Stimulated activated CD8-positive, alpha-beta memory T cell treated with anti-CD3 and anti-CD28 coated beads, Interleukin-7, amount 100 ng/mL, for 1 hour (primary cell): ENCODE measurements around the gene ARHGAP26.

Source experiments
- DNase-seq, 2 donors: peaks; one replicate each; pipeline ENCODE4 v3.0.0-alpha.2; 2020; ENCODE audit warnings: low read depth in 2 of 2

The ARHGAP26 gene

DNA sequence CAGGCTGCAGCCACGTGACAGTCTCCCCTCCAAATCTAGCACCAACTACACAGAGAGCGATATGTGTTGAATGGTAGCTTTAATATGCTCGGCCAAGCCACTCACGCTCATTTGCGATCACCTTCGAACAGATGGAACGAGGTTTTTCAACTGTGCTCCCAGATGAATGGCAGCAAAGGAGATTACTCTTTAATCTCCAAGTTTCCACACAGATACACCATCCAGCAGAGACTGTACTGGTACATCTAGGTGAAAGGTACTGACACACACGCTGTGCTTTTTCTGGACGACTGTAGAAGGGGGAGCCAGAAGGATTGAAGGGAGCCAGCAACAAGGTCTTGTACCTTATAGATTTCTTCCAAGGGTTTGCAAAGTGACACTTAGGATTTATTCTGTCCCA, 369.4 kb downstream of the ARHGAP26 start:
- no peak for DNase-seq

DNA sequence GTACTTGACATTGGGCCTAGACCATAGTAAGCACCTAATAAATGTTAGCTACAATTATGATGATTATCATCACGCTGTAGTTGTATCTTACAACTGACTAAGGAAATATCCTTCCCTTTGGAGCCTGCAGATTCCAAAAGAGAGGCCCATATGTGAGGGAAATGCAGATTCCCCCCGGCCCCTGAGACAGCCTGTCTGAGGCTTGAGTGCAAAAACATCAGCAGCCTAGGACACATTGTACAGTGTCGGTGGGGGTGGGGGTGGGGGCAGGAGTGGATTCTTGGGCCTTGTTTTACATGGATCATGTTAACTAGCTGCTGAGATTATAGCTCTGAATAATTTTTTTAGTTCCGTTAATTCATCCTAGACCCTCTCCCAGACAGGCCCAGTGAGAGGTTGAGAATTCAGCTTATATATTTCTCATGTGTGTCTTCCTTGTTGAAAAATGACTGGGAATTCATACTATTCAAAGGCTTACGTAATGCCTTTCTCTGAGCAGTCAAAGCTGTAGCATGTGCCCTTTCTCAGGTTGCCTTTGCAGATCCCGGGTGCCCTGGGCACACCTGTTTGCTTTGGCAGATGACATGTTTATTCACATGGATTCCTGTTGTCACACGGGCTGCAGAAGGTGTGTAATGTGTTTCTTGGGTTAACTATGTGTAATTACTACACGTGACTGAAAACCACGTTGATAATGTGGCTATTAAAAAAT, 370.5 kb downstream of the ARHGAP26 start:
- no peak for DNase-seq

DNA sequence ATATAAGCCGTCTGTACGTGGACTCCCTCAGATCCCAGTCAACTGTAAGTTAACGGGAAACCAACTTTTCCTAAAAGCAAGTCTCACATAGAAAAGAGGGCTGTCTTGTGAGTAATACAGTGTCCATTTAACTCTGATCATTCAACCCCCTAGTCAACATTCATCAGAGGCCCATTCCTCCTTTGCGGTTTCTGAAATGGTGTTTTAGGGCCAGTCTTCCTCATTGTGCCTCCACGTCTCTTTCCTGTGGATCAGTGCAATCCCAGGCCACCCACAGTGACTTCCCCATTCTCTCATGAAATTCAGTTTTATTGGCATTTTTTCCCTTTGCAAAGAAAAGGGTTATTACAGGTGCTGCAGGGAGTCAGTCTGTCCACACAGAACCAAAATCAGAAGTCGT, 371.5 kb downstream of the ARHGAP26 start:
- DNase-seq, result no peak

DNA sequence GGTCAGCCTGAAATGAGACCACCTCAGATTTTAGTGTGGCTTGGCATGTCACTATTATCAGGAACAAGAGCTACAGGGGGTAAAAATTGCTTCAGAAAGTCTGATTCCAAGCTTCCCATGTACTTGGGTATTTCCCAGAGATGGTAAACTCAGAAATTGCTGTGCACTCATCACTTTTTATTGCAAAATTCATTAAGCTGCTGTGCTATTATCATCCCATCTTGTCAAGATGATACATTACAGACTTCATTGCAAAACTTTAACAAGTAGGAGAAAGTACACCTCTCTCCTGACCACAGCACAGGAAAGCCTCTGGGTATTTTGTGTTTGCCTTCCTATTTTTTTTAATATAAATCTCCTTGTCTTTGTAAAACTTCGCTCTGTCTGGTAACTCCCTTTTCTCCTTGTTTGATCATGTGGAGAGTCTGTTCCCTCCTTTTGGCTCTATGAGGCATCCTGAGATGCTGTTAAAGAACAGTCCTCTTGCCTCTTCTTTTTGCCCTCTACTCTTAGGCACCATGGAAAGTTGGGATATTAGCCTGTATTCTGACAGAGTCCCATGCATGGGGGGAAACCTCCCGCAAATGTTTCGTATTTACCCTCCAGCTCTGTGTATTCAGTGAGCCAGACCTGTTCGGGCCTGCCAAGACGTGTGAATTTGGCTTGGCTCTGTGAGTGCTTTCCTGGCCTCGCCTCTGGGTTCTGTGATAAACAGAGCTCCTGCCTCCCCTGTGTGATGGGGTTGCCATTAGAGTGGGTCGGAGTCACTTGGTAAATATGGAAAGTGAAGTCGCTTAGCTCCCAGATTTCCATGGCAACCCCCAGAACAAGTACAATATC, 372.6 kb downstream of the ARHGAP26 start:
- DNase-seq, result no peak

DNA sequence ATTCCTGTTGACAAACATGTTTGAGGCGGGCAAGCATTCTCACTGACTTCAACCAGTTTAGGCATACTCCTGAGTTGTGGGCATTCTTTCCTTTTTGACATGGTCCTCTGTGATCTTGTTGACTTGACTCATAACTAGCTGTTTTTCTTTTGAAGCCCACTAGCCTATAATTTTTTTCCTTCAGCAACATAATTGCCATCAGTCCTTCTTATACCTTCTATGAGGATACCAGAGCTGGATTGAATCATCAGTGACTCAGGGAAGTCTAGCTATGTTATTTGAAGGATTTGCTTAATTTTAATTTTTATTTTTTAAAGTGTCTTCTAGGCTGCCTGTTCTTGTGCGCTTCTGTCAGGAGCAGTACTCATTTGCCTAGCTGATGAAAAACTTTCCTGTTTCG, 373.8 kb downstream of the ARHGAP26 start:
- DNase-seq, result no peak

DNA sequence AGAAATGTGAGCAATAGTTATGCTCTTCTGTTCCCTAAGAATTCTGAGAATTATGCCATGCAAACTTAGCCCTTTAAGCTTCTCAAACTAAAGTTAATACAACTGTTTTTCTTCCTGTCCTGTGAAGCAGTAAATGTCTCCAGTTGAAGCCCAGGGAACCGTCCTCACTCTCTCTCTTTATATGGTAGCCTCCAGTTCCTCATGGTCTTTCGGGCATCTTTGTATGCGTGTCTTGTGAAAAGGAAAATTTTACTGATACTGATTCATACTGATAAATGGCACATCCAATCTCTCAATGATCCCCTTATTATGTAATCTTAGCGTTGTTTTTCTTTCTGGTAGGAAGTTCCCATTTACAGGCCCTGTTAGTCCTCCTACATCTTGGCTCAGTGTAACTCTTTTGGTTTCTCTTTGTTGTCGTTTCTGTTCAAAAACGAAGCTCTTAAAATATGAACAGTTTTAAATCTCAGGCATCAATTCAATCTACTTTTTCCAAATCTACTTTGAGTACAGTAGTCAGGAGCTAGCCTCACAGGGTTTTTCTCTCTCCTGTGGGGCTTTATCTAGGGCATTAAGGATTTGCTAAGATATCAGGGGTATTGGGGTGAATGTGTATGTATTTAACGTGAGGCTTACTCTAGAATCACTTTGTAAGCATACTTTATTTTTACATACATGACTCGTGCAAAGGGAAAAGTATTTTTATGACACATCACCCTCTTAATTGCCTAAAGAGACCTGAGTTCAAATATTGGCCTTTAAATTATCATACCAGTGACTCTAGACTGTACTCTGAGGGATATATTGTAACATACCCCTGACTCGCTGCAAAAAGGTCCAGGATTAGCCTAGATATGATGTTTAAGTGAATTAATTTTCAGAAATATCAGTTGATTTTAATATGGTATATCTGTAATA, 375.3 kb downstream of the ARHGAP26 start:
- no peak for DNase-seq

DNA sequence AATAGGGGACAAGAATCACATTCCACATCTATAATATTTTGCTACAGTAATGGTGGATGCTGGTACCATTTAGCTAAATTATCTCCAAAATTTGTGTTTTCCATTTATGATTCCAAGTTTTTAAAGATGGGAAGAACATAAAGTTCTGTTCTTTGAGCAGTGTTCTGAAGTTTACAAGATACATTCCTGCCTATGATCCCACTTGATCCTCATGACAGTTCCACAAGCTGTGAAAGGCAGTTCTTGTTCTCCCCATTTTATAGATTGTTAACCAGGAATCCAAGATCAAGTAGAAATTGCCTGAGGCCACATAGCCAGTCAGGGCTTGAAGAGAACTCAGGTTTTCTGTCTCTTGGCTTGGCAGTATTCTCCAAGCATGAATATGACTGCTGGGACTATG, 376.0 kb downstream of the ARHGAP26 start:
- DNase-seq, result no peak

DNA sequence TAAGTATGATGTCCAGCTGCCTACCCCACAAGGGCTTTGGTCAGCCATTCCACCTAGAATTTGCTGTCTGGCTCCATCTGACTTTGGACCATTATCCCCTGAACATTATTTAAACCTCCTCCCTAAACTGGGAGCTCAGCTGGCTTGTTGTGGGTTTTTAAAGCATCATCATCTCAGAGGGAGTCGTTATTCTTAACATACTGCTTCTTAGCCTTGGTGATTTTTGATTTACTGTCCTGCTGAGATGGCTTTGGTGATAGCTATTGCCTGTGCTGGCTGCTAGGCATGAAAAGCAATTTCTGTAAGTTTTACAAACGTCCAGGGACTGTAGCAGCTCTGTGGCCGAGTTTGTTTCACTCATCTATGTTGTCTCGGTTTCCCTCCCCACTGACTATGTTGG, 377.2 kb downstream of the ARHGAP26 start:
- DNase-seq, result no peak

DNA sequence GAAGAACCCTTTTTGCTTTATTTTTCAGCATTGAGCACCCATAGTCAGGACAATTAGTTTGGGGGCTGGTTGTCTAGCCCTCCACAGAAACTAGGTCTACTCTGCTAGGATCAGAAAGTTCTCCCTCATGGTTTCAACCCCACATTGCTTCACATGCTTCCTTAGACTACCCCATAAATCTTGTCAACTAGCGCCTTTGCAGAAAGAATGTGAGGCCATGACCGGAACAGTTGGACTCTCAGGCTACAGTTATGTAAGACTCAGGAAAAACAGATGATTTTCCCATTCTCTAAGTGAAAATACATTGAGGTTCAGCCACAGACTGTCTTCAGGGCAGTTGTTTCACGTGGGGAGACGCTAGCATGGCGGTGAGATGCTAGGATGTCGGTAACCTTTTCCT, 377.7 kb downstream of the ARHGAP26 start:
- DNase-seq, result no peak

DNA sequence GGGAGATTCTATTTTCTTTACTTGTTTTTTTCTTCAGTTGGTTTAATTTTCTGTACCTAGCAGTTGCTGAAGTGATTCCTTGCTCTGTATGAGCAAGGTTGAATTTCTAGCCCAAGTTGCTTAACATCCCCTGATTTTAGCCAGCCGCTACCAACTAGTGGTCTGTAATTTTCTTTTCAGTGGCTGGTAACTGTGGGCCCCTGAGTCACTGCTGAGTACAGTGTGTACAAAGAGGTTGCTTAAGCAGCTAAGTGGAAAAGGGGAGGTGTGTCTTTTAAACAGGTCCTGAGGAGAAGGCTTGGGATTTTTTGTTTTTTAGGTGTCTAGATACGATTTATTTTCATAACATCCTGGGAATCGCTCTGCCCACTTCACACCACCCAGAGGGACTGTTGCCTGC, 378.6 kb downstream of the ARHGAP26 start:
- DNase-seq, result no peak

DNA sequence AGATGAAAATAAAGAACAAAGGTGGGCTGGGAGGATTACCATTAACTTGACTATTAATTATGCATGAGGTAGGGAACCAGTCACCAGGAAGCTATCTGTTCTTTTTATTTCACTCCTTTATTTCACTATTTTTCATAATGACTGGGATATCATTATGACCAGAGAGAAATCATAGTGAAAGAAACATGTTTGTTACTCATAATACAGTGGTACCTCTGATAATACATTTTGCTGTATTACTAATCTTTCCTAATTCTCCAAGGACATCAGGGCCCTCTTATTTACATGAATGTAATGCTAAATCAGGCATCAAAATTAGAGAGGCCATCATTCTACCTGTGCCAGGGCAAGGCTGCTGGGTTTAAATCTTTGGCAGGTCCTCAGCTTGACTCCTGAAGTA, 379.6 kb downstream of the ARHGAP26 start:
- DNase-seq, result no peak

DNA sequence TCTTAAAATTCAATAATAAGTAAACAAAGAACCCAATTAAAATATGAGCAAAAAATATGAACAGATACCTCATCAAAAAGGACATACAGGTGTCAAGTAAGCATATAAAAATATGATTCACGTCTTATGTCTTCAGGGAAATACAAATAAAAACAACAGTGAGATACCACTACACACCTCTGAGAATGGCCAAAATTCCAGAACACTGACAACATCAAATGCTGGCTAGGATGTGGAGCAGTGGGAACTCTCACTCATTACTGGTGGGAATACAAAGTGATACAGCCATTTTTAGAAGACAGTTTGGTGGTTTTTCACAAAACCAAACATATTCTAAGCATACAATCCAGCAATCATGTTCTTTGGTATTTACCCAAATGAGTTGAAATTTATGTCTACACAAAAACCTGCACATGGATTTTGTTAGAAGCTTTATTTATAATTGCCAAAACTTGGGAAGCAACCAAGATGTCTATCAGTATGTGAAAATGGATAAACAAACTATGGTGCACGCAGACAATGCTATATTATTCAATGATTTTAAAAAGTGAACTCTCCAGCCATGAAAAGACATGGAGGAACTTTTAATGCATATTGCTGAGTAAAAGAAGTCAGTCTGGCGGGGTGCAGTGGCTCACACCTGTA, 381.0 kb downstream of the ARHGAP26 start:
- no peak for DNase-seq

DNA sequence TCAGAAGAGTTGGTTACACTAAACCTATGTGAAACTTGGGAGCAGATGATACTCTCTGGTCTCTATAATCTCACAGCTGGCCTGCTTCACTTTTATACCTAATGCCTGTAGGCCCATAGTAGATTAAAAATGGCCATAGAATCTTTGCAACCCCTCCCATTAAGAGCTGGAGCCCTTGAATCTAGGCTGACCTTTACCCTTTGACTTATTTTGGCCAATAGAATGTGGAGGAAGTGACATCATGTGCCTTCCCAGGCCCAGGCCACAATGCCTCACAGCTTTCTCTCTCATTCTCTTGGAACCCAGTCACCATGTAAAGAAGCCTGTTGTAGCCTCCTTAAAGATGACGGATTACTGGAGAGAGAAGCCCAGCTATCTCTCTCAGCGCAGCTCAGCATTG, 382.3 kb downstream of the ARHGAP26 start:
- no peak for DNase-seq

DNA sequence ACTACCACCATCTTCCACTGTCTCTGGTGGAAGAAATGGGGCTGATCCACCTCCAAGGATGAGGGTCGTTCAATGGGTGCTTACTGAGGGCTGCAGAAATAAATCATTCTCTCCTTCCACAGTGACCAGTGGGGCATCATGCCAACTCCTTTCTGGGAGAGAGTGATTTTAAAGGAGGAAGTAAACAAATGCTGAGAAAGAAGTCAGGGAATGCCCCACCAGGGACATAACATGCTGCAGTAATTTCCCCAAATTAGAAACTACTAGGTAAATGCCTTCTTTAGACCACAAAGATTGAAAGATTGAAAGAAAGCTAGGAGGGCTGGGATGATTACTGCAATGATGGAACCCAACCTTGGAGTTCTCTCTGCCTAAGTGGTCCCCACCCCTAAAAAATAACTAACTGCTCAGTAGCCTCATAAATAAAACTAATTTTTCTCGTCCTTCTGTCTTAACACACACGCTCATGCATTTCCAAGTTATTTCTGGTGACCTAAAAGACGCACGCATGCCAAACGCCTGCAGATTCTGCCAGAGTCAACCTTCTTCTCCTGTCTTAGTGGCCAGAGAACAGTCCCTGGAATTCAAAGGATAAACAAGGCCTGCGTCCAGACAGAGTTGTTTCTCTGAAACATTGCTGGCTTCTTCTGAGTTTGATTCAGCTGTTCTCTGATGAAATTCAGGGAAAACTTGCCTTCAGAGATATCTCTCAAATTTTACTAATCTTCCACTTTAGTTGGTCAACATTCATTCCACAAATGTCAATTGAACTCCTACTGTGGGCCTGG, 383.3 kb downstream of the ARHGAP26 start:
- DNase-seq, result no peak

DNA sequence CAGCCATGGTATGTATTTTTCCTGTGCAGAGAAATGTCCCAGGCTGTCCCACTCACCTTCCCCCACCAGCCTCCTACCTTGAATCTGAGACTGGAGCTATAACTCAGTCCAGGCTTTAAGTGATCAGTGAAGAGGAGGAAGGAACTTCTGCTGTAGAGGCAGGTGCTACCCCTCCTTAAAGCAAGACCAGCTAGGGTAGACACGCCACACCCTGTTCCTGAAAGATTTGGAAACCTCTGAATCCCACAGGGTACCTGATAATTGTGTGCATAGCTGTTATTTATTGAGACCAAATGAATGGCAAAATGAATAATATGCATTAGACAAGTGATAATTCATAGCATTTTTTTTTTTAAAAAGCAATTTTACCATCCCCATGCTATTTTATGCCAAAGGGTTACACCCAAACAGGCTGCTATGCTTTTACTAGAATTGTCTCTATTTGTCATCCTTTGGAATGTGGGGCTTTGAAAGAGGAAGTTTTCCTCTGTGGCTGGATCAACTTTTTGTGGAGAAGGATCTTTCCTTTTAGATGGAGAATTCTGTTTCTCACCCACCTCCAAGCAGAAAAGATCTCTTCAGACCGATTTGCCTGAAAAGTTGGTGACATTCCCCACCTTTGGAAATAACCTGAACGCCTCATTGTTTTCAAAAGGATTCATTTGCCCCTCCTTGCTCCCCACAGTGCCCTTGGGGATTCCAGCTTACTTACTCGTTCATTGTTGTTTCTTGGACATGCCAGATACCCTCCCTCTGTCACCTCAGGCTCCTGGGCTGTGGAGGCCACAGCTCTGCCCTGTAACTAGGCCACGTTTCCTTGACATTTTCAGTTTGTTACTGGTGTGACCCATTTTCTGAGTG, 384.6 kb downstream of the ARHGAP26 start:
- DNase-seq, result no peak

DNA sequence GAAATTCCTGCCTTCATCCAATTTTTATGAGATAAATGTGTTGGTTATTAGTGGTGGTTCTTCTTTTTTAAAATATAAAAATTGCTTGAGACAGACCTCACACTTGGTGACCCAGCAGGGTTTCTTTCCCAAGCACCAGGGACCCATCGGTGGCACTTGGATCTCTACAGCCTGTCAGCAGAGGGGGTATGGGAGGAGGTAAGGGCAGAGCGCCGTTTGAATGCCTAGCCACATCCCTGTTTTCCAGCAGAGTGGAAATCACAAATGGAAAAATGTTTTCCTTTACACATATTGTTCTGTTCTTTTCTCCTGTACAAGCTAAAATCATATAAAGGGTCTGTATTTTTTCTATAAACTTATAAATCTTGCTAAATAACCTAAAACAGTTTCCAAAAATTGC, 385.3 kb downstream of the ARHGAP26 start:
- no peak for DNase-seq

DNA sequence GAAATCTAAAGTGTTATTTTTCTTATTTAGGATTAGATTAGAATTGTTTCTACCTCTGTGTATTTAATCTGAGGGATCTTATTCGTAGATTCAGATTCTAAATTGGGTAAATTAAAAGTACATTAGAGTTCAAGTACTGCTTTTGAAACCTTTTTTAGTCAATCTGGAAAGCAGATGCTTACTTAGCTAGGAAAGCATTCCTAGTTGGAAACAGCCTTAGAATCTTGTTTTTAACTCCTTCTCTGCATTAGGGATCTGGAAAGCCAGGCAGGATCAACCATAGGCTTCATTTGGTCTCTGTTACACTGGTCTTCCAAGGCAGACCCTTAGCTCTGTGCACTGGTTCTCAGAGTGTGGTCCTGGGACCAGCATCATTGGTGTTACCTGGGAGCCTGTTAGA, 385.9 kb downstream of the ARHGAP26 start:
- DNase-seq, result no peak

DNA sequence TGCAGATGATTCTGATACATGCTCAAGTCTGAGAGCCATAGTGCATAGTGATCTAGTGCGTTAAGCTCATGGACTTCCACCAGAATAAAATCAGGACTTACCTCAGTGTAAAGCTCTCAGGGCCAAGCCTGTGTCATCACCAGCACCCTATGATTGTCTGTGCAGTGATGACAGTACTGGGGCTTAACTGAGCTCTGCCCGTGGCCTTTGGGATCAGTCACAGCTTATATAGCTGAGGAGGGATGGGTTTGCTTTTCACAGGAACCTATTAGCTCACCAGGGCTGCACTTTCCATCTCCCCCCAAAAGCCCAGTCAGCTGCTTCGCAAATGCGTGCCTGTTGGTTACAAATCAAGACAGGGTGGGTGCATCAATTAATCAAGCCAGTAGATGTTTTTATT, 386.4 kb downstream of the ARHGAP26 start:
- DNase-seq, result no peak

DNA sequence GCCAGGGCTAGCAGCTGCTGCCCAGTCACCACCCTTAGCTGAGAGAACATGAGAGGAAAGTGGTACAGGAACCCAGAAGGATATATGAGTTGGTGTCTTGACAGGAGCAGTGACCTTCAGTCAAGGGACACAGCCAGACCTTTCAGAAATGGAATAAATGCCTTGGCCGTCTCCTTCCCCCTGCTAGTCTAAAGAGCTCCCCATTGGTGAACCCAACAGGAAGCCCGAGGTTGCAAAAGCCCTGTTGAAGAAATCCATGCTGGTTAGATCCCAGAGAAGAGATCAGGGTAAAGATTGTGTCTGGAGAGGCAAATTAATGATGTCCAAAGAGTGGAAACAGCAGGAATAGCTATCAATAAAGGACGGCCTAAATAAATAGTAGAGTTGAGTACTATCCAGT, 388.9 kb downstream of the ARHGAP26 start:
- no peak for DNase-seq
